GM18498 (cell line): ENCODE data around the gene PCDH10.

Experiments used
- ATAC-seq: cut with Tn5 transposase; IDR thresholded peaks from one replicate; pipeline ENCODE4 v1.9.1; 2021; ENCODE audit warnings: mild to moderate bottlenecking, moderate library complexity; ENCODE audit not compliant: unreplicated experiment

The PCDH10 gene

GRCh38 chr4:133149364-133149695 lies 236 bp downstream of the PCDH10 start:
- no peak for ATAC-seq

GRCh38 chr4:133149932-133150471 lies 908 bp downstream of the PCDH10 start:
- no peak for ATAC-seq

GRCh38 chr4:133150486-133151340 lies 1.6 kb downstream of the PCDH10 start:
- ATAC-seq, result no peak

GRCh38 chr4:133151341-133151690 lies 2.2 kb downstream of the PCDH10 start:
- ATAC-seq, result no peak

GRCh38 chr4:133151691-133152329 lies 2.7 kb downstream of the PCDH10 start:
- ATAC-seq, result no peak

GRCh38 chr4:133152330-133152821 lies 3.3 kb downstream of the PCDH10 start:
- ATAC-seq, result no peak

GRCh38 chr4:133152831-133153481 lies 3.9 kb downstream of the PCDH10 start:
- no peak for ATAC-seq

- no peak for ATAC-seq
These were observed 5.6 kb downstream of the PCDH10 start for GRCh38 chr4:133154725-133155124.

GRCh38 chr4:133156096-133156495 lies 7.0 kb downstream of the PCDH10 start:
- no peak for ATAC-seq

- ATAC-seq, result no peak
These were observed 7.5 kb downstream of the PCDH10 start for GRCh38 chr4:133156556-133156955.

- ATAC-seq, result no peak
These were observed 8.5 kb downstream of the PCDH10 start for GRCh38 chr4:133157460-133158160.

- ATAC-seq, result no peak
These were observed 11.8 kb downstream of the PCDH10 start for GRCh38 chr4:133160853-133161252.

- no peak for ATAC-seq
These were observed 12.6 kb downstream of the PCDH10 start for GRCh38 chr4:133161570-133162295.

GRCh38 chr4:133162941-133163340 lies 13.8 kb downstream of the PCDH10 start:
- ATAC-seq, result no peak

GRCh38 chr4:133178956-133179355 lies 29.9 kb downstream of the PCDH10 start:
- no peak for ATAC-seq

GRCh38 chr4:133186210-133186609 lies 37.1 kb downstream of the PCDH10 start:
- no peak for ATAC-seq

GRCh38 chr4:133186845-133187244 lies 37.8 kb downstream of the PCDH10 start:
- ATAC-seq, result no peak

GRCh38 chr4:133188433-133189146 lies 39.5 kb downstream of the PCDH10 start:
- ATAC-seq, result no peak

- ATAC-seq, result no peak
These were observed 40.0 kb downstream of the PCDH10 start for GRCh38 chr4:133189147-133189517.

GRCh38 chr4:133190098-133190497 lies 41.0 kb downstream of the PCDH10 start:
- ATAC-seq, result no peak
